ENCODE data around the gene ZNF543.
"Not testable (repeated sequence)": the region's sequence is repeated elsewhere in the genome, so short reads cannot be mapped to it uniquely, and the experiment has no call there.

ZNF543 gene

GRCh38 chr19:57320180-57321084, at the start of gene ZNF543:
ZNF543 (plus strand) TSS chr19:57320472; CDS start chr19:57320854, 382 bp downstream.
- peak; percentile 96 for DNase-seq

- no peak for DNase-seq
Observed at GRCh38 chr19:57271280-57271679, 49.0 kb upstream of the ZNF543 start.

- DNase-seq: no peak
Observed at GRCh38 chr19:57273014-57273413, 47.3 kb upstream of the ZNF543 start.

- DNase-seq: no peak
Observed at GRCh38 chr19:57276430-57276829, 43.8 kb upstream of the ZNF543 start.

- DNase-seq: not testable (repeated sequence)
Observed at GRCh38 chr19:57278481-57278880, 41.8 kb upstream of the ZNF543 start.

GRCh38 chr19:57279418-57280164, 40.7 kb upstream of the ZNF543 start:
- DNase-seq: peak; percentile 92

GRCh38 chr19:57280165-57280961, 39.9 kb upstream of the ZNF543 start, which contains the start of gene ZNF460:
ZNF460 (plus strand) TSS chr19:57280485; CDS start chr19:57280807, 322 bp downstream.
- DNase-seq: peak; percentile 97

DNA sequence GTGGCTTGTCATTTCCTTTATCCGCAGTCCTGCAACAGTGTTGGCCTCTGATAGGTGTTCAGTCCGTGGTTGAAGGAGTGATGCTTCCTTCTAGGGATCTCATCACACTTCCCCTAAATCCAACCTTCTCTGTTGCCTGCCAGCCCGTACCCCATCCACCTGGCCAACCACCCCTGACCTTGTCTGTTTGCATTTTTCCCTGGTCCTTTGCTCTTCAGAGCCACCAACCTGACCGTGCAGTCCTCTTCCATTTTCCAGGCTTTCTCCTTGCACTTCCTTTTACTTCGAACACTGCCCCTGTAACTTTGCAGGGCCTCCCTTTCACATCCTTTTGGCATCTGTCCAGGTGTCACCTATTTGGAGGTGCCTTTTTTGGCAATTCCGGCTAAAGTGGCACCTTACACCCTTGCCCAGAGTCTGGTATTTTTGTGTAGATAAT, 39.3 kb upstream of the ZNF543 start:
- peak; percentile 24 for DNase-seq

DNA sequence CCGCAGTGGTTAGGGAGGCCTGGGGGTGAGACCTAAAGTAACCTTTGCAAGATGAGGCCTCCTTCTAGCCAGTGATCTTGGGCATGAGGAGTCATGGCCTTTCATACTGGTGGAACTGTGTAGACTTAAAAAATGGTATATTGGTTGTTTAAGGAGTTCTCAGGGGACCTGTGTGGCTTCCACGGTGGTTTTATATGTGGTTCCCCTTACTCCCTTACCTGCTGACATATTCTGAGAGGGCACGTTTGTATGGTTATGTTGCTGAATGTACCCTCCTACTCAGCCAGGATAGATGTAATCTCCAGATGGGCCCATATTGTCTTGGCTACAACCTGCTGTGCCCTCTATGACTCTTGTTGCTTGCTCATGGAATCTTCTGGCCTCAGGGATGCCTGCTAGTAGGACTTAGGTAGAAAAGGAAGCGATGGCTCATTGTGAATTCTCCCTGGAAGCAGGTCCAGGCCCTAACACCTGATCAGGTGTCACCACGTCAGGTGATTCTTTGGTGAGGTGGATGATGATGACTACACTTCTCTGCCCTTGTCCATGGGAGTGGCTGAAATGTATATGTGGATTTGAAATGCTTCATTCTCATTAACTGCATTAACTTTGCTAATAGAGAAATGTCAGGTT, 38.1 kb upstream of the ZNF543 start:
- DNase-seq: peak; percentile 36

DNA sequence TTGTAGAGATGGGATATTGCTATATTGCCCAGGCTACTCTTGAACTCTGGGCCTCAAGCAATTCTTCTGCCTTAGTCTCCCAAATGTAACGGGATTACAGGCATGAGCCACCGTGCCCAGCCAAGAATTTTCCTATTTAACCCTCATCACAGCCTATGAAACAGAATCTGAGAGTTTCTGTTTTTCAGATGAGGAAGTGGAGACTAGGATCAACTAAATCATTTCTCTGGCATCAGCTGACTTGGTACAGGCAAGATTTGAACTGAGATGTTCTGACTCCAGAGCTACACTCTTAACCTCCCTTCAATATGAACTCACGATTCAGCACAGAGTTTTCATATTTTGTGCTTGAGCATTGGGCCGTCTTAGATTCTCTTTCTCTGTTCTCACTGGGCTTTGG, 31.9 kb upstream of the ZNF543 start:
- DNase-seq: no peak

- no peak for DNase-seq
Observed at GRCh38 chr19:57290970-57291369, 29.3 kb upstream of the ZNF543 start.

DNA sequence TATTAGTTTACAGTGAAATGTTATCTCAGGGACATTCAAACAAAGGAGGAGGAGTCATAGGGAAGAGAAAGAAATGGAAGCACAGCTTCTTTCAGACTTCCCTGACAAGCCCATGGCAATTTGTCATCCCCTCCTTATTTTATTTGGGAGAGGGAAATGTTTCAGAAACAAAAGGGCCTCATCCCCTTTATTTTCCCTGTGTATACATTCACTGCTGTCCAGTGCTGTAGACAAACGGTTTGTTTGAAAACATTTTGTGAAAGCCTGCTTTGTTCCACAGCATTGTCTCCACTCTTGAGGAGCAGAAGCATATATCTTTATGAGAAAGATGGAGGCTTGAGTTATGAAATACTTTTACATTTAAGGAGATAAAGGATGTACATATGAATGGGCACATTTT, 27.7 kb upstream of the ZNF543 start:
- DNase-seq: no peak

GRCh38 chr19:57293719-57294118, 26.6 kb upstream of the ZNF543 start:
- DNase-seq: no peak

DNA sequence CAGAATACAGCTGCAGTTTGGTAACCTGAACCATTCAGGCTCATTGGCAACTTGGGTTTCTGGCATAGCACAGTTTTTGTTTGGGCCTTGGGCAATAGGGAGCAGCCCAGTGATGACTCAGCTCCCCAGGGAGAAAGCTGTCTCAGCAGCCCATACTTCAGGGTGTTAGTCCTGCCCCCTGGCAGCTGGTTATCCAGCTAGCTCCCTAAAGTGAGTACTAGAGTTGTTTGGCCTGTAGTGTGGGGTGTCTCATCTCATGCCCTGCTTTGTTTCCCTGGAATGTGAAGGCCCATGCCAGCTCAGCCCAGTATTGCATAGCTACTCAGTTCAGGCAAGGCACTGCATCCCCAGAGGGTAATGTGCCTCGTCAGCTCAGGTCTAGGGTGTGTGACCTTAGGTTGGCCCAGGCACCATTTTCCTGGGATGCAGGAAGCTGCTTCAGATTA, 18.2 kb upstream of the ZNF543 start:
- DNase-seq: no peak

DNA sequence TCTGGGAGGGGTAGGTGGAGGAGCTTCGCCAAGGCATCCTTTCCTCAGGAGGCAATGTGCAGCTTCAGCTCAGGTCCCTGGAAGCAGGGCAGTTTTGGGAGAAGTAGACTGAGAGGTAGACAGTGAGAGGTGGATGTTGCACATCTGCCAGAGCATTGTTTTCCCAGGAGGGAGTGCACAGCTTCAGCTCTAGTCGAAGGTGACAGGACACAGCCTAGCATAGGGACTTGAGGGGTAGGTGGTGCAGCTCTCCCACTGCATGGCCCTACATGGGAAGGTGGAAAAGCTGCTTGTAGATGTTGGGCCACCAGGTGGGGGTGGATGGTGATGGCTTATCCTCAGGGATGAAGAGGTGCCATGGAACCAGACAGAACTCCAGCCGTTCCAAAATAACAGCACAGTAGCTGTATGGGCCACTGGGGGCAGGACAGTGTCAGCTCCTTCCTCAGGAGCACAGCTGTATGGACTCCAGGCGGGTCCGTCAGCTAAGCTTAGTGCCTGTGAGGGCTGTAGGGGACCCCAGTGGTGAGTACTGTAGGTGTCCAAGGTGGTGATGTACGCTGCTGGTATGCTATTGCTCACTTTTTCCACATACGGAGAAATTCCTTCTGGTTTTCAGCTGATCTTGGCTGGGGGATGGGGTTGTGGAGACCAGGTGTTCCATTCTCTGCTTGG, 17.4 kb upstream of the ZNF543 start:
- DNase-seq: no peak

DNA sequence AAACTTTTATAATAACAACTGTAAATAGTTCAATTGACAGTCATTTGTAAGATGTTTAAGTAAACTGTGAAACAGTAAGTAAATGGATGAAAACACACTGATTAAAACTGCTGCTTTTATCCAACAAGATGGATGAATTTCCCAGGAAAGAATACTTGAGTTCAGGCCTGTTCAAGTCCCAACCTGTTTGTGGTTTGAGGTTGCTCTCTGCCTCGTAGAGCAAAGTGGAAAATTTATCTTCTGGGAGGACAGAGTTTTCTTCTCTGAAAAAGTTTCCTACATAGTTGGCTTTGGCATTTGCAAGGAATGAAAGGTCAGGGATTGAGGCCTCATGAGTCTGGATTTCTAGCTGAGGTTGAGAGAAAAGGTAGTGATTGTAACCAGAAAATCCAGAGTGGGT, 15.2 kb upstream of the ZNF543 start:
- no peak for DNase-seq

GRCh38 chr19:57308514-57308913, 11.8 kb upstream of the ZNF543 start:
- no peak for DNase-seq

DNA sequence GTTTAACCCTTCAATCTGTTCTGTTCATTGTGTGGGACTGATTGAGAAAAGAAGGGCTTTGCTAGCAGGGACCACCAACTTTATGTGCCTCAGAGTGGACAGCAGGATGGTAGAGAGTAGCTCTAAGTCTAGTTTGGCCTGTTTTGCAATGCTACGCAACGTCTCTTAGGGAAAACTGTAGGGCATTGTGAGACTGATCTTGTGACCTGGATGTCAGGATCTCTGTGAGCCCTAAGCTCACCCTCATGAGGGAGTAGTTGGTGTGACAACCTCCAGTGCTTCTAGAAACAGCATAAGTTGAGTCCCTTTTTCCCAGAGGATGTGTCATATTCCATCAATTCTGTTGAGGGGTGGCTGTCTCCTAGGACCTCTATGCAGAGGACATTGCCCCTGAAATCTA, 9.5 kb upstream of the ZNF543 start:
- DNase-seq: no peak

DNA sequence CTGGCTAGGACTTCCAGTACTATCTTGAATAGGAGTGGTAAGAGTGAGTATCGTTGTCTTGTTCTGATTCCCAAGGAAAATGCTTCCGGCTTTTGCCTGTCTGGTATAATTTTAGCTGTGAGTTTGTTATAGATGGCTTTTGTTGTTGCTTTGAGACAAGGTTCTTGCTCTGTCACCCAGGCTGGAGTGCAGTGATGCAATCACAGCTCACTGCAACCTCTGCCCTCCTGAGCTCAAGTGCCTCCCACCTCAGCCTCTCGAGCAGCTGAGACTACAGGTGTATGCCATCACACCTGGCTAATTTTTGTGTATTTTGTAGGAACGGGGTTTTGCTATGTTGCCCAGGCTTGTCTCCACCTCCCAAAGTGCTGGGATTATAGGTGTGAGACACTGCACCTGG, 6.1 kb upstream of the ZNF543 start:
- DNase-seq: no peak

GRCh38 chr19:57317503-57317902, 2.8 kb upstream of the ZNF543 start:
- no peak for DNase-seq

DNA sequence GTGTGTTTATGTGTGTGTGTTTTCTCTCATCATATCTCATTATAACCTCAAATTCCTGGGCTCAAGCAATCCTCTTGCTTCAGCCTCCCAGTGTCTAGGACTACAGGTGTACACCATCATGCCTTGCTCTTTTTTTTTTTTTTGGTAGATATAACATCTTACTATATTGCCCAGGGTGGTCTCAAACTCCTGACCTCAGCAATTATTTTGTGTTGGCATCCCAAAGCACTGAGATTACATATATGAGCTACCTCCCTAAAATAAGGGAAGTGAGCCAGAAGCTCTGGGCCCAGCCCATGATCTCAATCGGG, 448 bp upstream of the ZNF543 start:
- DNase-seq: no peak

DNA sequence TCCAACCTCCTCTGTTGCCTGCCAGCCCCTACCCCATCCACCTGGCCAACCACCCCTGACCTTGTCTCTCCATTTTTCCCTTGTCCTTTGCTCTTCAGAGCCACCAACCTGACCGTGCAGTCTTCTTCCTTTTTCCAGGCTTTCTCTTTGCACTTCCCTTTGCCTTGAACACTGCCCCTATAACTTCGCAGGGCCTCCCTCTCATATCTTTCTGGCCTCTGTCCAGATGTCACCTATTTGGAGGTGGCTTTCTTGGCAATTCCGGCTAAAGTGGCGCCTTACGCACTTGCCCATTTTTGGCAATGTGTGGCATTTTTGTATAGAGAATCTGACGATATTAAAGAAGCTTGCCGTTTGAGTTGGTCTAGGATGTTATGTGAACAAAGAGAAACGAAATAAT, 844 bp downstream of the ZNF543 start:
- DNase-seq: no peak
